ENCODE data around the gene PILRA. TPM values are rescaled to one million over a fixed set of nuclear protein-coding genes. Genes with fewer than 3 reads are reported as not detected.

PILRA gene
- total and polyA plus RNA-seq, 2 of the 13 experiments (the other 11 are each of a cell fraction or from before 2014, with no cell fraction given) = 0.13 to 1.3 TPM

GRCh38 chr7:100427762-100428198, 54.5 kb downstream of the PILRA start (continued):
- TF ChIP-seq ZNF639 (CRISPR knock-in tag; conservative IDR thresholded peaks at IDR 0.05) (no peak), STAT5B (CRISPR knock-in tag; IDR thresholded peaks at IDR 0.05) (no peak), ZNF326 (CRISPR knock-in tag; IDR thresholded peaks at IDR 0.05; ENCODE audit: borderline replicate concordance) (no peak)

- WGBS (ENCODE audit: low lambda C conversion rate) = under 1% methylated on average over 33 of the region's 66 CpGs
- no peaks in the 10 kb centered on the region for H3K9me3 ChIP-seq (ENCODE audit: low read length)
- H3K79me2 ChIP-seq (ENCODE audit: insufficient read depth, low read length) = peaks cover 23% of the 10 kb centered on the region
- no peaks in the 10 kb centered on the region; a peak in 1 of 5 replicates for H3K27me3 ChIP-seq (ENCODE audit: control insufficient read depth in 1 of 2, insufficient read depth in 2 of 2, low read length in 2 of 2)
- peak within 1 kb of the TSS; percentile 31 for H2AFZ ChIP-seq (ENCODE audit: low read length)
- DNase-seq (ENCODE audit: low spot score) (peak; percentile 91), FAIRE-seq (peak; percentile 84), ATAC-seq (peak; percentile 67)
- H3K9ac ChIP-seq (ENCODE audit: insufficient read depth, low read depth, low read length) = peak within 1 kb of the TSS; percentile 98
- in situ Hi-C loops (cut with HindIII; ENCODE audit: extremely low pct_ligation_motif_present, low pct_unique_long_range_greater_than_20kb) (no loop called here), intact Hi-C loops (cut with micrococcal nuclease; ENCODE audit: unreplicated experiment) (loop anchor here (2.0 kb wide), 1 partner anchor 16 kb away; no protein-coding TSS in a partner anchor)
- H3K4me2 ChIP-seq (ENCODE audit: low read depth, low read length) = peak within 1 kb of the TSS; percentile 94
- ChIA-PET POLR2A (interaction anchor here (0.6 to 4.8 kb wide), 47 partner anchors 8 to 774 kb away, joined by 3 to 199 read pairs (median 5); partner anchors contain the start of genes AGFG2, AP4M1, FBXO24 and LAMTOR4), CTCF (ENCODE audit: low intra/inter-chr PET ratio, low total read pairs) (interaction anchor here (1.2 kb wide), 1 partner anchor 22 kb away, joined by 3 read pairs; no protein-coding TSS in a partner anchor)
- no peaks in the 10 kb centered on the region; the same call in 1 of the 2 replicates for H4K20me1 ChIP-seq (ENCODE audit: insufficient read depth, low read length)
- peak within 1 kb of the TSS; percentile 98 for H3K27ac ChIP-seq (ENCODE audit: extremely low read length, insufficient read depth, low read length)
- peaks cover 3 to 21% of the 10 kb centered on the region in 2 experiments; a peak in 4 of 5 replicates for H3K36me3 ChIP-seq (replicated peaks in 1 of 2; ENCODE audit: control insufficient read depth in 1 of 2, insufficient read depth in 2 of 2, low read length in 2 of 2)
- peak within 1 kb of the TSS; percentile 75 to 87 (median 83) for H3K4me3 ChIP-seq (replicated peaks in 1 of 3; ENCODE audit: insufficient read depth in 1 of 3, low read depth in 2 of 3, low read length in 3 of 3)
- peaks cover 37% of the 10 kb centered on the region for H3K4me1 ChIP-seq (ENCODE audit: insufficient read depth, low read length)
- BruUV-seq (replicated peaks) = TSS peak; percentile 78
- TF ChIP-seq ZFP90 (CRISPR knock-in tag; IDR thresholded peaks at IDR 0.05; ENCODE audit: borderline replicate concordance) (peak; percentile 69), FOXK2 (IDR thresholded peaks at IDR 0.05) (no peak), CREM (IDR thresholded peaks at IDR 0.05) (peak; percentile 88), CREM (CRISPR knock-in tag; IDR thresholded peaks at IDR 0.05) (0 out of 2 replicates have a peak, but pooled peaks have one; percentile 34), ZNF562 (CRISPR knock-in tag; IDR thresholded peaks at IDR 0.05; ENCODE audit: borderline replicate concordance) (peak; percentile 52; the same call in 1 of the 2 replicates), ZNF207 (IDR thresholded peaks at IDR 0.05; ENCODE audit: borderline replicate concordance) (no peak), MLLT10 (CRISPR knock-in tag; IDR thresholded peaks at IDR 0.05) (no peak), IRF1 (CRISPR knock-in tag; IDR thresholded peaks at IDR 0.05; ENCODE audit: low read depth) (no peak; the same call in 1 of the 2 replicates), AGO2 (optimal IDR thresholded peaks at IDR 0.05; ENCODE audit: low read depth, low read length) (peak; percentile 92), ZNF414 (CRISPR knock-in tag; IDR thresholded peaks at IDR 0.05) (peak; percentile 16; the same call in 1 of the 2 replicates), PLSCR1 (CRISPR knock-in tag; IDR thresholded peaks at IDR 0.05; ENCODE audit: borderline replicate concordance) (0 out of 2 replicates have a peak, but pooled peaks have one; percentile 9), GLI4 (CRISPR knock-in tag; IDR thresholded peaks at IDR 0.05; ENCODE audit: borderline replicate concordance) (no peak), ZNF512 (CRISPR knock-in tag; IDR thresholded peaks at IDR 0.05) (0 out of 2 replicates have a peak, but pooled peaks have one; percentile 47)
These were observed 55.1 kb downstream of the PILRA start, which contains the start of gene ZCWPW1 for GRCh38 chr7:100428199-100428966. Gene ZCWPW1 (minus strand): TSS chr7:100428703. CDS start chr7:100420649, 8,054 bp downstream.

Data from HepG2 (cell line).